K562 (cell line): ENCODE results near the gene PEX3. TPM values are rescaled to one million over a fixed set of nuclear protein-coding genes. Genes with fewer than 3 reads are reported as not detected.

ENCODE experiments used
- ATAC-seq: fragments of 200-7000 bp; cut with Tn5 transposase; 3 replicates; pipeline ENCODE4 v1.9.1; 2020; ENCODE audit warnings: moderate library complexity
- BruUV-seq: library from RNA; stranded (reverse); fragments of 400-500 nt; replicated peaks from 2 replicates; lab custom pipeline; 2021; lab: Mats Ljungman, UMichigan
- CTCF ChIA-PET: fragments of 300-600 bp; formaldehyde crosslinking; extraction: SDS; loops from one replicate; lab custom pipeline; 2021; ENCODE audit warnings: low intra/inter-chr PET ratio; lab: Yijun Ruan, JAX
- POLR2A ChIA-PET: fragments of 300-600, 350-650 bp; sonication (Branson Sonifier 250); formaldehyde crosslinking; extraction: SDS; loops from one replicate; lab custom pipeline; 2021; ENCODE audit warnings: antibody characterized with exemption, inconsistent platforms; lab: Yijun Ruan, JAX
- DNase-seq, 4 experiments: peaks; one replicate each; pipeline versions ENCODE4 v3.0.0 to v3.0.0-alpha.2; 2011 to 2018; ENCODE audit warnings: low spot score in 3 of 4, mixed read lengths in 3 of 4; ENCODE audit errors: extremely low read depth in 1 of 4
- FAIRE-seq: peaks from 2 replicates; lab custom pipeline; 2011; peaks lifted over from hg19 to GRCh38; lab: Jason Lieb, UNC
- H2AFZ ChIP-seq: 2 replicates; pipeline ENCODE4 v1.6.0; 2011; ENCODE audit warnings: low read depth, low read length, control low read depth, inconsistent platforms
- H3K27ac ChIP-seq: fragments of 200-600 bp; 3 replicates; pipeline ENCODE4 v1.8.0; 2011; ENCODE audit warnings: low read depth, mild to moderate bottlenecking, control low read depth, inconsistent platforms, low read length, moderate library complexity, mixed read lengths; ENCODE audit errors: extremely low read depth
- H3K27me3 ChIP-seq, 2 experiments: fragments of 300-600 bp in 1 of 2; 2 replicates in 1 of 2; 3 replicates in 1 of 2; pipeline versions ENCODE4 v1.6.0 to v1.8.0; 2011; ENCODE audit warnings: inconsistent platforms in 2 of 2, low read length in 2 of 2, mild to moderate bottlenecking in 1 of 2, mixed read lengths in 1 of 2, moderate library complexity in 1 of 2; ENCODE audit not compliant: control insufficient read depth in 2 of 2, insufficient read depth in 2 of 2
- H3K36me3 ChIP-seq: fragments of 300-600 bp; 3 replicates; pipeline ENCODE4 v1.8.0; 2011; ENCODE audit warnings: mild to moderate bottlenecking, low read length, inconsistent platforms; ENCODE audit not compliant: control insufficient read depth, insufficient read depth
- H3K4me1 ChIP-seq, 2 experiments: fragments of 200-600 bp in 1 of 2; replicated peaks in 1 of 2; 2 replicates in 1 of 2; 3 replicates in 1 of 2; pipeline versions ENCODE4 v1.5.1 to v1.8.0; 2011; ENCODE audit warnings: inconsistent platforms in 2 of 2, low read length in 2 of 2, mild to moderate bottlenecking in 1 of 2, mixed read lengths in 1 of 2, moderate library complexity in 1 of 2; ENCODE audit not compliant: control insufficient read depth in 2 of 2, insufficient read depth in 2 of 2
- H3K4me2 ChIP-seq: 2 replicates; pipeline ENCODE4 v1.6.1; 2011; ENCODE audit warnings: low read length, control low read depth, inconsistent platforms, mixed read lengths; ENCODE audit not compliant: insufficient read depth
- H3K4me3 ChIP-seq: fragments of 200-600 bp; sonication (generic), shearing (Covaris generic); 2 replicates; pipeline ENCODE4 v1.5.1; 2016; ENCODE audit warnings: control low read depth, inconsistent platforms
- H3K79me2 ChIP-seq: fragments of 200-600 bp; 3 replicates; pipeline ENCODE4 v1.8.0; 2011; ENCODE audit warnings: low read length, inconsistent platforms; ENCODE audit not compliant: control insufficient read depth, insufficient read depth
- H3K9ac ChIP-seq, 2 experiments: 2 replicates each; pipeline versions ENCODE4 v1.6.0 to v1.6.1; 2011; ENCODE audit warnings: low read depth in 2 of 2, low read length in 2 of 2, control low read depth in 1 of 2, inconsistent platforms in 1 of 2, mild to moderate bottlenecking in 1 of 2, mixed read lengths in 1 of 2; ENCODE audit not compliant: insufficient read depth in 1 of 2
- H3K9me1 ChIP-seq: one replicate; pipeline ENCODE4 v1.6.0; 2011; ENCODE audit warnings: inconsistent platforms, mild to moderate bottlenecking, low read length, moderate library complexity; ENCODE audit not compliant: control insufficient read depth, insufficient read depth
- H3K9me3 ChIP-seq: replicated peaks from 2 replicates; pipeline ENCODE4 v1.5.1; 2011; ENCODE audit warnings: low read depth, low read length, inconsistent platforms; ENCODE audit not compliant: control insufficient read depth, insufficient read depth
- H4K20me1 ChIP-seq: replicated peaks from 2 replicates; pipeline ENCODE4 v1.6.1; 2011; ENCODE audit warnings: low read length, inconsistent platforms, mixed read lengths; ENCODE audit not compliant: control insufficient read depth, insufficient read depth
- EWSR1 ChIP-seq: fragments of 450-650 bp; IDR thresholded peaks from 2 replicates; pipeline ENCODE4 v1.6.1; 2018; ENCODE audit warnings: borderline replicate concordance, mild to moderate bottlenecking, low read depth, moderate library complexity; ENCODE audit not compliant: partially characterized antibody
- RBM22 ChIP-seq: fragments of 200-400 bp; formaldehyde crosslinking; IDR thresholded peaks from 2 replicates; pipeline ENCODE4 v1.6.1; 2018; ENCODE audit warnings: low read length, low read depth; ENCODE audit not compliant: poor library complexity, severe bottlenecking
- SRF ChIP-seq, 2 experiments: fragments of 250-450, 450-650 bp in 1 of 2; sonication (Bioruptor Pico) in 1 of 2; sonication (generic) in 1 of 2; formaldehyde crosslinking; IDR thresholded peaks; 2 replicates each; pipeline versions ENCODE4 v1.5.0 to v1.5.1; 2020 to 2022; ENCODE audit warnings: mild to moderate bottlenecking in 1 of 2, missing genetic modification reagents in 1 of 2
- TCF7 ChIP-seq: sonication (generic); IDR thresholded peaks from 2 replicates; pipeline ENCODE4 v1.6.1; 2016; ENCODE audit warnings: antibody characterized with exemption, borderline replicate concordance
- TGIF2 ChIP-seq: sonication (generic); formaldehyde crosslinking; IDR thresholded peaks from 2 replicates; pipeline ENCODE4 v1.8.1; 2022; ENCODE audit warnings: mild to moderate bottlenecking, missing genetic modification reagents, moderate library complexity
- THAP12 ChIP-seq: fragments of 250-450 bp; sonication (Bioruptor Pico); IDR thresholded peaks from 2 replicates; pipeline ENCODE4 v1.9.0; 2021; ENCODE audit warnings: mild to moderate bottlenecking, inconsistent platforms
- ZBTB8A ChIP-seq: fragments of 450-650 bp; IDR thresholded peaks from 2 replicates; pipeline ENCODE4 v1.6.1; 2018; ENCODE audit warnings: mild to moderate bottlenecking, moderate library complexity; ENCODE audit not compliant: partially characterized antibody
- ZKSCAN1 ChIP-seq: fragments of 150-350 bp; IDR thresholded peaks from 2 replicates; pipeline ENCODE4 v1.6.1; 2016; ENCODE audit warnings: low read depth, low read length
- in situ Hi-C: fragments of 300-500 bp; cut with MboI; formaldehyde crosslinking; loops from 4 replicates; pipeline ENCODE4 v1.15.0; 2018; ENCODE audit warnings: inconsistent platforms, mixed read lengths
- intact Hi-C: fragments of 100-400 bp; cut with micrococcal nuclease; formaldehyde crosslinking; loops from 2 replicates; pipeline ENCODE4 v1.14.2; 2022
- polyA plus RNA-seq, 8 experiments: library from polyadenylated mRNA; depleted of rRNA in 4 of 8; stranded (reverse) in 5 of 8; unstranded in 3 of 8; fragments of >200 nt; fragmentation: Nextera tagmentation in 2 of 8; fragmentation: Illumina TruSeq in 1 of 8; extraction: Ambion mirVana in 2 of 8; extraction: Trizol in 1 of 8; gene quantifications; 2 replicates each; pipeline versions ENCODE4 v1.2.1 to v1.2.3, GENCODE V29; 2011 to 2014; ENCODE audit warnings: inconsistent platforms in 1 of 8, missing spikeins in 1 of 8
- total RNA-seq, 7 experiments: library from RNA; depleted of rRNA in 6 of 7; stranded (reverse); fragments of >200 nt in 6 of 7; fragmentation: Illumina TruSeq in 2 of 7; extraction: Trizol in 2 of 7; gene quantifications; 2 replicates each; pipeline versions ENCODE4 v1.2.1 to v1.2.3, GENCODE V29; 2011 to 2021; ENCODE audit warnings: low replicate concordance in 1 of 7
- TF ChIP-seq, protein P1 (sequence below): fragments of 450-650 bp; IDR thresholded peaks from 2 replicates; pipeline ENCODE4 v1.6.1; 2018; ENCODE audit not compliant: partially characterized antibody
- TF ChIP-seq, protein P2 (sequence below): fragments of 450-650 bp; formaldehyde crosslinking; IDR thresholded peaks from 2 replicates; pipeline ENCODE4 v1.4.0; 2020; ENCODE audit warnings: mild to moderate bottlenecking, moderate library complexity
- TF ChIP-seq, protein P3 (sequence below): fragments of 250-450 bp; sonication (Bioruptor Pico); IDR thresholded peaks from 2 replicates; pipeline ENCODE4 v1.5.0; 2020; ENCODE audit warnings: mild to moderate bottlenecking, borderline replicate concordance

PEX3 gene
- total and polyA plus RNA-seq, 9 of the 15 experiments (the other 6 are each of a cell fraction or from before 2014, with no cell fraction given) = 17.3 to 69.6 (median 32.7) TPM

DNA sequence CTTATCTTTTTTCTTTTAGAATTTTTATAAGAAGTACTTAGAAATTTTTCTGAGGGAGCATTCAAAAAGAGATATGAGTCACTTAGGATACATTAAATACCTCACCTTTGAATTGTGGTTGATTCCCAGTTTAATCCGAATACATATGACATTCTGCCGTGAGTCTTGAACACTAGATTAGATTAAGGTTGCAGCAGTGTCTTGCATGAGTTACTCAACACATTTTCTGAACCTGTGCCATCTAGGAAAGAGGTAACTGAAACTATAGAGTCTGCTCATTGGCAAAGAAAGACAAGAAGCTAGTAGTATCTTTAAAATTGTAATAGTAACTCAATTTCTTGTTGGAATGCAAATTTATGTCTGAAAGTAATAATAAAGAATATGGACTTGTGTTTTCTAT, 14.9 kb downstream of the PEX3 start (continued):
- TF ChIP-seq, protein P1, sequence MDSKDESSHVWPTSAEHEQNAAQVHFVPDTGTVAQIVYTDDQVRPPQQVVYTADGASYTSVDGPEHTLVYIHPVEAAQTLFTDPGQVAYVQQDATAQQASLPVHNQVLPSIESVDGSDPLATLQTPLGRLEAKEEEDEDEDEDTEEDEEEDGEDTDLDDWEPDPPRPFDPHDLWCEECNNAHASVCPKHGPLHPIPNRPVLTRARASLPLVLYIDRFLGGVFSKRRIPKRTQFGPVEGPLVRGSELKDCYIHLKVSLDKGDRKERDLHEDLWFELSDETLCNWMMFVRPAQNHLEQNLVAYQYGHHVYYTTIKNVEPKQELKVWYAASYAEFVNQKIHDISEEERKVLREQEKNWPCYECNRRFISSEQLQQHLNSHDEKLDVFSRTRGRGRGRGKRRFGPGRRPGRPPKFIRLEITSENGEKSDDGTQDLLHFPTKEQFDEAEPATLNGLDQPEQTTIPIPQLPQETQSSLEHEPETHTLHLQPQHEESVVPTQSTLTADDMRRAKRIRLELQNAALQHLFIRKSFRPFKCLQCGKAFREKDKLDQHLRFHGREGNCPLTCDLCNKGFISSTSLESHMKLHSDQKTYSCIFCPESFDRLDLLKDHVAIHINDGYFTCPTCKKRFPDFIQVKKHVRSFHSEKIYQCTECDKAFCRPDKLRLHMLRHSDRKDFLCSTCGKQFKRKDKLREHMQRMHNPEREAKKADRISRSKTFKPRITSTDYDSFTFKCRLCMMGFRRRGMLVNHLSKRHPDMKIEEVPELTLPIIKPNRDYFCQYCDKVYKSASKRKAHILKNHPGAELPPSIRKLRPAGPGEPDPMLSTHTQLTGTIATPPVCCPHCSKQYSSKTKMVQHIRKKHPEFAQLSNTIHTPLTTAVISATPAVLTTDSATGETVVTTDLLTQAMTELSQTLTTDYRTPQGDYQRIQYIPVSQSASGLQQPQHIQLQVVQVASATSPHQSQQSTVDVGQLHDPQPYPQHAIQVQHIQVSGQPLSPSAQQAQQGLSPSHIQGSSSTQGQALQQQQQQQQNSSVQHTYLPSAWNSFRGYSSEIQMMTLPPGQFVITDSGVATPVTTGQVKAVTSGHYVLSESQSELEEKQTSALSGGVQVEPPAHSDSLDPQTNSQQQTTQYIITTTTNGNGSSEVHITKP = no peak
- TF ChIP-seq THAP12 (no peak), ZBTB8A (no peak), TGIF2 (CRISPR knock-in tag) (no peak), ZKSCAN1 (no peak)

- intact Hi-C loops = no loop called here
- ATAC-seq = no peak
- FAIRE-seq = no peak
- TF ChIP-seq RBM22 (no peak), SRF (CRISPR knock-in tag; IDR thresholded peaks at IDR 0.05) (no peak), TCF7 (no peak), EWSR1 (no peak)
- TF ChIP-seq, protein P2, sequence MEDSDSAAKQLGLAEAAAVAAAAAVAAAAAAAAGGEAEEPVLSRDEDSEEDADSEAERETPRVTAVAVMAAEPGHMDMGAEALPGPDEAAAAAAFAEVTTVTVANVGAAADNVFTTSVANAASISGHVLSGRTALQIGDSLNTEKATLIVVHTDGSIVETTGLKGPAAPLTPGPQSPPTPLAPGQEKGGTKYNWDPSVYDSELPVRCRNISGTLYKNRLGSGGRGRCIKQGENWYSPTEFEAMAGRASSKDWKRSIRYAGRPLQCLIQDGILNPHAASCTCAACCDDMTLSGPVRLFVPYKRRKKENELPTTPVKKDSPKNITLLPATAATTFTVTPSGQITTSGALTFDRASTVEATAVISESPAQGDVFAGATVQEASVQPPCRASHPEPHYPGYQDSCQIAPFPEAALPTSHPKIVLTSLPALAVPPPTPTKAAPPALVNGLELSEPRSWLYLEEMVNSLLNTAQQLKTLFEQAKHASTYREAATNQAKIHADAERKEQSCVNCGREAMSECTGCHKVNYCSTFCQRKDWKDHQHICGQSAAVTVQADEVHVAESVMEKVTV = no peak
- TF ChIP-seq, protein P3, sequence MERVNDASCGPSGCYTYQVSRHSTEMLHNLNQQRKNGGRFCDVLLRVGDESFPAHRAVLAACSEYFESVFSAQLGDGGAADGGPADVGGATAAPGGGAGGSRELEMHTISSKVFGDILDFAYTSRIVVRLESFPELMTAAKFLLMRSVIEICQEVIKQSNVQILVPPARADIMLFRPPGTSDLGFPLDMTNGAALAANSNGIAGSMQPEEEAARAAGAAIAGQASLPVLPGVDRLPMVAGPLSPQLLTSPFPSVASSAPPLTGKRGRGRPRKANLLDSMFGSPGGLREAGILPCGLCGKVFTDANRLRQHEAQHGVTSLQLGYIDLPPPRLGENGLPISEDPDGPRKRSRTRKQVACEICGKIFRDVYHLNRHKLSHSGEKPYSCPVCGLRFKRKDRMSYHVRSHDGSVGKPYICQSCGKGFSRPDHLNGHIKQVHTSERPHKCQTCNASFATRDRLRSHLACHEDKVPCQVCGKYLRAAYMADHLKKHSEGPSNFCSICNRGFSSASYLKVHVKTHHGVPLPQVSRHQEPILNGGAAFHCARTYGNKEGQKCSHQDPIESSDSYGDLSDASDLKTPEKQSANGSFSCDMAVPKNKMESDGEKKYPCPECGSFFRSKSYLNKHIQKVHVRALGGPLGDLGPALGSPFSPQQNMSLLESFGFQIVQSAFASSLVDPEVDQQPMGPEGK (CRISPR knock-in tag) = no peak
These were observed 17.4 kb downstream of the PEX3 start for GRCh38 chr6:143468026-143468425.

More at GRCh38 chr6:143468026-143468425, 17.4 kb downstream of the PEX3 start:
- BruUV-seq = no TSS peak
- DNase-seq = no peak
- Histone ChIP-seq H3K79me2 (no peaks in the 10 kb centered on the region), H3K36me3 (peaks cover 2% of the 10 kb centered on the region; the same call in 1 of the 3 replicates), H4K20me1 (no peaks in the 10 kb centered on the region), H3K4me3 (no peak overlapping the region), H3K9me3 (no peaks in the 10 kb centered on the region), H3K27me3 (no peaks in the 10 kb centered on the region), H3K4me1 (no peaks in the 10 kb centered on the region), H3K9ac (no peak overlapping the region), H3K9me1 (no peaks in the 10 kb centered on the region), H2AFZ (no peak overlapping the region), H3K27ac (no peak overlapping the region), H3K4me2 (no peak overlapping the region)
- ChIA-PET POLR2A (interaction anchor here (1.4 kb wide), 1 partner anchor 17 kb away, joined by 3 read pairs; no protein-coding TSS in a partner anchor), CTCF (no interaction called here)
- in situ Hi-C loops = no loop called here
